PC-9 (cell line): Measurements from ENCODE around the gene ABHD17A.

Experiments used
- CTCF ChIP-seq: fragments of 200-600 bp; sonication (generic); conservative IDR thresholded peaks from 2 replicates; pipeline ENCODE4 v1.6.1; 2017; ENCODE audit warnings: mixed run types, antibody characterized with exemption, mild to moderate bottlenecking, moderate library complexity
- EZH2 ChIP-seq: fragments of 200-600 bp; sonication (generic); IDR thresholded peaks from 2 replicates; pipeline ENCODE4 v1.8.0; 2017; ENCODE audit warnings: antibody characterized with exemption, low read depth

GRCh38 chr19:1829958-1830357 is 55.3 kb downstream of the ABHD17A start:
- TF ChIP-seq CTCF (no peak), EZH2 (no peak)
